Breast epithelium (tissue), 4 donors: Measurements from ENCODE around the gene PTGR2. TPM values are rescaled to one million over a fixed set of nuclear protein-coding genes. Genes with fewer than 3 reads are reported as not detected.
"Not testable (repeated sequence)": the region's sequence is repeated elsewhere in the genome, so short reads cannot be mapped to it uniquely, and the experiment has no call there.

Experiments used
- DNase-seq, 2 donors: peaks; one replicate each; pipeline ENCODE4 v3.0.0-alpha.2; 2019; ENCODE audit warnings: low spot score in 2 of 2
- H3K27ac ChIP-seq, 2 donors: fragments of 200-600 bp; sonication (generic) in 1 of 2; one replicate each; pipeline ENCODE4 v1.5.1; 2016 to 2019; ENCODE audit warnings: mild to moderate bottlenecking in 1 of 2
- H3K27me3 ChIP-seq, 2 donors: fragments of 200-600 bp; sonication (generic) in 1 of 2; one replicate each; pipeline versions ENCODE4 v1.5.1 to v1.6.0; 2017 to 2019; ENCODE audit warnings: control low read depth in 1 of 2, mild to moderate bottlenecking in 1 of 2
- H3K36me3 ChIP-seq: fragments of 200-600 bp; one replicate; pipeline ENCODE4 v1.5.1; 2019
- H3K4me1 ChIP-seq, 2 donors: fragments of 200-600 bp; sonication (generic); one replicate each; pipeline ENCODE4 v1.5.1; 2016 to 2019; ENCODE audit warnings: control low read depth in 1 of 2
- H3K4me3 ChIP-seq, 3 donors: fragments of 200-600 bp; sonication (generic); 1 replicate in 2 of 3; 2 replicates in 1 of 3; pipeline ENCODE4 v1.5.1; 2016 to 2019; ENCODE audit warnings: mild to moderate bottlenecking in 3 of 3, moderate library complexity in 2 of 3
- H3K9me3 ChIP-seq, 2 donors: fragments of 200-600 bp; sonication (generic) in 1 of 2; one replicate each; pipeline ENCODE4 v1.5.1; 2016 to 2019; ENCODE audit warnings: control low read depth in 1 of 2
- POLR2A ChIP-seq: fragments of 450-650 bp; IDR thresholded peaks from one replicate; pipeline ENCODE4 v1.6.1; 2016; ENCODE audit warnings: antibody characterized with exemption, mild to moderate bottlenecking, moderate library complexity
- POLR2AphosphoS5 ChIP-seq, 3 donors: sonication (generic); formaldehyde crosslinking; IDR thresholded peaks; one replicate each; pipeline ENCODE4 v1.6.1; 2017; ENCODE audit warnings: antibody characterized with exemption in 3 of 3
- intact Hi-C: fragments of 100-400 bp; cut with DNase I; formaldehyde crosslinking; loops from one replicate; pipeline ENCODE4 v1.15.1; 2023; ENCODE audit warnings: low total_unique reads
- total RNA-seq, 3 donors: library from RNA; depleted of rRNA; stranded (reverse); fragments of >200 nt; gene quantifications; one replicate each; pipeline ENCODE4 v1.1.0, GENCODE V29; 2016
- TF ChIP-seq, protein P1 (sequence below), 3 donors: fragments of 450-650 bp; IDR thresholded peaks; one replicate each; pipeline ENCODE4 v1.5.1; 2016 to 2017; ENCODE audit warnings: antibody characterized with exemption in 3 of 3, mild to moderate bottlenecking in 3 of 3, moderate library complexity in 3 of 3

PTGR2 gene
- total RNA-seq, 3 donors from 2014 or later: 11.5 to 14.6 (median 12.3) TPM

DNA sequence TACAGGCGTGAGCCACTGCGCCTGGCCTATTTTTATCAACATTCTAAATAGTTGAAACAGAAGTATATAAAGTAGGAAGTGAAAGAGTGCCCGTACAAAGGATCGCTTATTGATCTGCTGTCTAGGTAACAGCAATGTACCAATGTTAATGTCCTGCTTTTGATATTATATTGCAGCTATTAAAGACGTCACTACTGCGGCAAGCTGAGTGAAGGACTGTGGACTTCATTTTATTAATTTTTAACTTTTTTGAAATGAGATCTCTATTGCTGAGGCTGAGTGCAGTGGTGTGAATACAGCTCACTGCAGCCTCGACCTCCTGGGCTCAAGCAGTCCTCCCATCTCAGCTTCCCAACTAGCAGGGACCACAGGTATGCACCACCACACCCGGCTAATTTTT lies 10.8 kb downstream of the PTGR2 start:
- Histone ChIP-seq H3K36me3 (no peaks in the 10 kb centered on the region), H3K27me3 (no peaks in the 10 kb centered on the region), H3K4me3 (no peak overlapping the region), H3K27ac (no peak overlapping the region), H3K9me3 (no peaks in the 10 kb centered on the region), H3K4me1 (no peaks in the 10 kb centered on the region)
- intact Hi-C loops: no loop called here
- TF ChIP-seq POLR2AphosphoS5 (IDR thresholded peaks at IDR 0.05) (no peak), POLR2A (no peak)
- TF ChIP-seq, protein P1, sequence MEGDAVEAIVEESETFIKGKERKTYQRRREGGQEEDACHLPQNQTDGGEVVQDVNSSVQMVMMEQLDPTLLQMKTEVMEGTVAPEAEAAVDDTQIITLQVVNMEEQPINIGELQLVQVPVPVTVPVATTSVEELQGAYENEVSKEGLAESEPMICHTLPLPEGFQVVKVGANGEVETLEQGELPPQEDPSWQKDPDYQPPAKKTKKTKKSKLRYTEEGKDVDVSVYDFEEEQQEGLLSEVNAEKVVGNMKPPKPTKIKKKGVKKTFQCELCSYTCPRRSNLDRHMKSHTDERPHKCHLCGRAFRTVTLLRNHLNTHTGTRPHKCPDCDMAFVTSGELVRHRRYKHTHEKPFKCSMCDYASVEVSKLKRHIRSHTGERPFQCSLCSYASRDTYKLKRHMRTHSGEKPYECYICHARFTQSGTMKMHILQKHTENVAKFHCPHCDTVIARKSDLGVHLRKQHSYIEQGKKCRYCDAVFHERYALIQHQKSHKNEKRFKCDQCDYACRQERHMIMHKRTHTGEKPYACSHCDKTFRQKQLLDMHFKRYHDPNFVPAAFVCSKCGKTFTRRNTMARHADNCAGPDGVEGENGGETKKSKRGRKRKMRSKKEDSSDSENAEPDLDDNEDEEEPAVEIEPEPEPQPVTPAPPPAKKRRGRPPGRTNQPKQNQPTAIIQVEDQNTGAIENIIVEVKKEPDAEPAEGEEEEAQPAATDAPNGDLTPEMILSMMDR (IDR thresholded peaks at IDR 0.05): no peak
- no peak for DNase-seq

DNA sequence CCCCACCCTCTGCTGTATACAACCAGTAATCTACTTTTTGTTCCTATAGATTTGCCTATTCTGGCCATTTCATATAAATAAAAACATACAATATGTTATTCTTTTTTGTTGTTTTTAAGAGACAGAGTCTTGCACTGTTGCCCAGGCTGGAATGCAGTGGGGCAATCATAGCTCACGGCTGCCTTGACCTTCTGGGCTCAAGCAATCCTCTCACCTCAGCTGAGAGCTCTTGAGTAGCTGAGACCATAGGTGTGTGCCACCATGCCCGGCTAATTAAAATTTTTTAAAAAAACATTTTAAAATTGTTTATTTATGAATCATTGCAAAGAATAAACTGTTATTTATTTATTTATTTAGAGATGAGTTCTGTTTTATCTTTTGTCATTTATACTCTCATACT lies 11.6 kb downstream of the PTGR2 start:
- Histone ChIP-seq H3K4me3 (no peak overlapping the region), H3K9me3 (no peaks in the 10 kb centered on the region), H3K27ac (no peak overlapping the region), H3K36me3 (no peaks in the 10 kb centered on the region), H3K4me1 (no peaks in the 10 kb centered on the region), H3K27me3 (no peaks in the 10 kb centered on the region)
- no peak for TF ChIP-seq POLR2A
- TF ChIP-seq, protein P1 (IDR thresholded peaks at IDR 0.05): no peak
- no peak for TF ChIP-seq POLR2AphosphoS5 (IDR thresholded peaks at IDR 0.05)
- DNase-seq: no peak
- intact Hi-C loops: no loop called here

DNA sequence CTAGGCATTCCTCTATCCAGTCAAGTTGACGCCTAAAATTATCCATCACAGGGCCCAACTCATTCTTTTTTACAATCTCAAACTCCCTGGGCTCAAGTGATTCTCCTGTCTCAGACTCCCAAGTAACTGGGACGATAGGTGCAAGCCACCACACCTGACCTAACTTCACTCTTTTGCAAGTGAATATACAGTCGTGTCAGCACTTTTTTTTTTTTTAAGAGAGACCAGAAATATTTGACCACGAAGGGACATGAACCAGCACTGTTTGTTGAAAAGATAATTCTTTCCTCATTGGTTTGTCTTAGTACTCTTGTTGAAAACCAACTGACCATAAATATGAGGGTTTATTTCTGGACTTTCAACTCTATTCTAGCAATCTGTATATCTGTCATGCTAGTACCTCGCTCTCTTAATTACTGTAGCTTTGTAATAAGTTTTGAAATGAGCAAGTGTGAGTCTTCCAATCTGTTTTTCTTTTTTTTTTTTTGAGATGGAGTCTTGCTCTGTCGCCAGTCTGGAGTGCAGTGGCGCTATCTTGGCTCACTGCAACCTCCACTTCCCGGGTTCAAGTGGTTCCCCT lies 14.0 kb downstream of the PTGR2 start:
- intact Hi-C loops: no loop called here
- H3K27ac ChIP-seq: no peak overlapping the region

DNA sequence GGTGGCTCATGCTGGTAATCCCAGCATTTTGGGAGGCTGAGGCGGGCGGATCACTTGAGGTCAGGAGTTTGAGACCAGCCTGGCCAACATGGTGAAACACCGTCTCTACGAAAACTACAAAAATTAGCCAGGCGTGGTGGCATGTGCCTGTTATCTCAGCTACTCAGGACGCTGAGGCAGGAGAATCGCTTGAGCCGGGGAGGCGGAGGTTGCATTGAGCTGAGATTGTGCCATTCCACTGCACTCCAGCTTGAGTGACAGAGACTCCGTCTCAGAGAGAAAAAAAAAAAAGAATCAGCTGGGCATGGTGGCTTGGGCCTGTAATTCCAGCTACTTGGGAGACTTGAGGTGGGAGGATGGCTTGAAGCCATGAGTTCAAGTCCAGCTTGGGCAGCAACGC lies 18.1 kb downstream of the PTGR2 start:
- H3K27ac ChIP-seq, H3K9me3 ChIP-seq, H3K27me3 ChIP-seq, intact Hi-C loops, DNase-seq, H3K36me3 ChIP-seq, H3K4me3 ChIP-seq, H3K4me1 ChIP-seq: not testable (repeated sequence)

More for the DNA sequence above, 14.0 kb downstream of the PTGR2 start:
- TF ChIP-seq POLR2A (no peak), POLR2AphosphoS5 (IDR thresholded peaks at IDR 0.05) (no peak)
- TF ChIP-seq, protein P1 (IDR thresholded peaks at IDR 0.05): no peak
- H3K4me3 ChIP-seq: no peak overlapping the region
- H3K27me3 ChIP-seq: no peaks in the 10 kb centered on the region
- no peaks in the 10 kb centered on the region for H3K9me3 ChIP-seq
- no peaks in the 10 kb centered on the region for H3K36me3 ChIP-seq
- DNase-seq: no peak
- no peaks in the 10 kb centered on the region for H3K4me1 ChIP-seq

DNA sequence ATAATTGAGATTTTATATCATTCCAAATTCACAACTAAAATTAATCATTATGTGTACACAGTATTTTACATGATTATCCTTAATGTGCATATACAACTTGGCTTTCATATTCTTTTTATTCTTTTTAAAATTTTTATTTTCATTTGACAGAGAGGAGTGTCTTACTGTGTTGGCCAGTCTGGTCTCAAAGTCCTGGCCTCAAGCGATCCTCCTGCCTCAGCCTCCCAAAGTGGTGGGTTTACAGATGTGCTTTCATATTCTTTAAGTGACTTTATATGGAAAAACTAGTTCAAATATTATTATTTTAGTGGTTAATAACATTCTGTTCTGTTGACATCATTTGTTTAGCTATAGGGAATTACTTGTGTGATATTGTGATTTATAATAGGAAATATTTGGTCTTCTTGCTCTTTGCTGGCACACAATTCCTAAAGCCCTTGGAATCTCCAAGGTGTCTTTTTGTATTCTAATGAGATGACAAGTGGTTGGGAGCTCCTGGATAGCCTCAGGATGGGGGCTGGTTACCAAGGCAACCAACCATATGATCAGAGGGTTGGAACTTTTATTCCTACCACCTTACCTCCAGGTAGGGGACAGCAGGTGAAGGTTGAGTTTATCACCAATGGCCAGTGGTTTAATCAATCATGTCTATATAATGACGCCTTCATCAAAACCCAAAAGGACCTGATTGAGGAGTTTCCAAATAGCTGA lies 19.0 kb downstream of the PTGR2 start:
- H3K4me1 ChIP-seq: no peaks in the 10 kb centered on the region
- no peak for DNase-seq
- H3K36me3 ChIP-seq: no peaks in the 10 kb centered on the region
- intact Hi-C loops: no loop called here
- no peaks in the 10 kb centered on the region for H3K27me3 ChIP-seq
- H3K27ac ChIP-seq: no peak overlapping the region
- no peaks in the 10 kb centered on the region for H3K9me3 ChIP-seq
- TF ChIP-seq POLR2A: no peak
- TF ChIP-seq POLR2AphosphoS5 (IDR thresholded peaks at IDR 0.05): no peak
- TF ChIP-seq, protein P1 (IDR thresholded peaks at IDR 0.05): no peak
- H3K4me3 ChIP-seq: no peak overlapping the region
